Fibroblast of lung (primary cell): ENCODE data around the gene CDYL.

Experiments used
- CTCF ChIP-seq, 2 donors: IDR thresholded peaks in 1 of 2; conservative IDR thresholded peaks in 1 of 2; 1 replicate in 1 of 2; 2 replicates in 1 of 2; pipeline ENCODE4 v1.5.1; 2011 to 2012; ENCODE audit warnings: low read length in 2 of 2, control low read depth in 1 of 2, inconsistent platforms in 1 of 2, low read depth in 1 of 2, mild to moderate bottlenecking in 1 of 2
- EZH2 ChIP-seq: IDR thresholded peaks from 2 replicates; pipeline ENCODE4 v1.5.1; 2012; ENCODE audit warnings: low read length, control low read depth, mild to moderate bottlenecking; ENCODE audit errors: missing control alignments

GRCh38 chr6:4805553-4806336 is 29.5 kb downstream of the CDYL start:
- TF ChIP-seq EZH2 = no peak
- peak; percentile 43 to 76 for TF ChIP-seq CTCF (conservative IDR thresholded peaks at IDR 0.05 in 1 of 2, IDR thresholded peaks at IDR 0.05 in 1 of 2; ENCODE audit: low read depth in 1 of 2, low read length in 2 of 2)
